Activated T-cell treated with anti-CD3 and anti-CD28 coated beads, Interleukin-2, amount 50 U/mL, for 4 hours (primary cell): ENCODE measurements around the gene CACNA1S. TPM values are rescaled to one million over a fixed set of nuclear protein-coding genes. Genes with fewer than 3 reads are reported as not detected.

Experiments
- ATAC-seq, 2 donors: fragments of 200-7000 bp; cut with Tn5 transposase; one replicate each; pipeline ENCODE4 v1.10.0; 2021
- DNase-seq: peaks from one replicate; pipeline ENCODE4 v3.0.0-alpha.2; 2020
- H3K27me3 Mint-ChIP-seq: one replicate; pipeline ENCODE4 v1.8.0; 2021; ENCODE audit warnings: low read depth, mixed read lengths
- H3K36me3 Mint-ChIP-seq: one replicate; pipeline ENCODE4 v1.8.0; 2022; ENCODE audit warnings: mixed read lengths; ENCODE audit not compliant: insufficient read depth
- H3K4me1 Mint-ChIP-seq: one replicate; pipeline ENCODE4 v1.8.0; 2021; ENCODE audit warnings: low read depth, mixed read lengths
- H3K4me3 Mint-ChIP-seq: one replicate; pipeline ENCODE4 v1.8.0; 2021; ENCODE audit warnings: mild to moderate bottlenecking, moderate library complexity, mixed read lengths
- H3K9me3 Mint-ChIP-seq: one replicate; pipeline ENCODE4 v1.8.0; 2021; ENCODE audit warnings: mixed read lengths
- total RNA-seq, 3 donors: library from RNA; stranded (reverse); gene quantifications; one replicate each; pipeline ENCODE4 v1.2.1, GENCODE V29; 2021

CACNA1S gene
- not detected for total RNA-seq

DNA sequence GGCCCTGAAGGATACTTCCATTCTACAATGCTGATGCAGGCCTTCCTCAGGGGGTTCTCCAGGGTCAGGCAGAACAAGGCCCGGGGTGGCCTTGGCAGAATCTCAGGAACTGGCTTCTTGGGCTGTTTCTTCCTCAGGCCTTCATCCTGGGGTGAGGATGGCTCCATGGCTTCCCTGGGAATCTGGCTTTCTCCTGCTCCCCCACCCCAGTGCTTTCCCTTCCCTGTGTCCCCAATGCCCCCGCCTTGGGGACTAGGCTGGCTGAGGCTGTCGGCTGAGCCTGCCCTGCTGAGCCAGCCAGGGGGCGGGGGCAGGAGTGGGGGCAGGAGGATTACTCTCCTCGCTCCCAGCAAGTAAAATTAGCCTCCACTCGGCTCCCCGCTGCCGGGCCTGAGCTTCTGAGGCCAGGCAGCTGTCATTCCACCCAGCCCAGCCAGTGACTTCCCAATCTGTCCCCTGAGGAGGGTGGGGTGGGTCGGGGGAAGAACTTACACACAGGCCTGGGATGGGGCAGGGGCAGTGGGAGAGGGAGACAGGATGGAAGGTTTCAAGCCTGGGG lies at the start of gene CACNA1S:
TSS of gene CACNA1S (minus strand) at position 254 of the 559 bp plus-strand sequence. CDS start at position 167, 87 bp downstream.
- H3K36me3 Mint-ChIP-seq: no peaks in the 10 kb centered on the region
- H3K27me3 Mint-ChIP-seq: no peaks in the 10 kb centered on the region
- no peak within 1 kb of the TSS for H3K4me3 Mint-ChIP-seq
- peaks cover 8% of the 10 kb centered on the region for H3K4me1 Mint-ChIP-seq
- ATAC-seq (no peak), DNase-seq (no peak)
- no peaks in the 10 kb centered on the region for H3K9me3 Mint-ChIP-seq

DNA sequence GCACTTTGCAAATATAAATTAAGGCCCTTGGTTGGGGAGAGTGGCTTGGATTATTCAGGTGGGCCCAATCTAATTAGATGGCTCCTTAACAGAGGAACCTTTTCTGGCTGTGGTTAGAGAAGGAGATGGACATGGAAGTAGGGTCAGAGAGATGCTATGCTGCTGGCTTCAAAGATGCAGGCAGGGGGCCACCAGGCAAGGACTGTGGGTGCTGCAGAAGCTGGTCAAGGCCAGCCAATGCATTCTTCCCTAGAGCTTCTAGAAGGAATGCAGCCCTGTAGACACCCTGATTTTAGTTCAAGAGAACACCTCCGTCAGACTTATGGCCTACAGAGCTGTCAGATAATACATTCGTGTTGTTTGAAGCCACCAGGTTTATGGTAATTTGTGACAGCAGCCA lies 45.7 kb upstream of the CACNA1S start:
- Mint-ChIP-seq H3K4me1 (peaks cover 13% of the 10 kb centered on the region), H3K27me3 (peaks cover 17% of the 10 kb centered on the region), H3K4me3 (no peak overlapping the region), H3K9me3 (no peaks in the 10 kb centered on the region), H3K36me3 (no peaks in the 10 kb centered on the region)
- DNase-seq (no peak), ATAC-seq (no peak)

DNA sequence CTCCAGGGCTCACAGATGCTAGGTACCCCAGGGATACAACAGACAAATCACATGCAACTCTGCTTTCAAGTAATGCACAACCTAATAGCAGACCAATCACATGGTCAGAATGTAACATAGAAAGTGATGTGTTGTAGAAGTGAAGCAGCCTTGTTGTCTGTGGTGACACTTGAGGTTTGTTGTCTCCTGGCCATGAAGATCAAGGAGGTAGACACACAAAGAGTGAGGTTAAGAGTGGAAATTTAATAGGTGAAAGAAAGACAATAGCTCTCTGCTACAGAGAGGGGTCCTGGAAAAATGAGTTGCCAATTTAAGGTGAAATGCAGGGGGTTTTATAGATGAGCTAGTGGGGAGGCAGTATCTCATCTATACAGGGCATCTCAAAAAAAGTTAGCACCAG lies 44.6 kb upstream of the CACNA1S start:
- Mint-ChIP-seq H3K4me3 (no peak overlapping the region), H3K9me3 (no peaks in the 10 kb centered on the region), H3K36me3 (no peaks in the 10 kb centered on the region), H3K27me3 (peaks cover 17% of the 10 kb centered on the region), H3K4me1 (peaks cover 15% of the 10 kb centered on the region)
- no peak for DNase-seq
- no peak for ATAC-seq

DNA sequence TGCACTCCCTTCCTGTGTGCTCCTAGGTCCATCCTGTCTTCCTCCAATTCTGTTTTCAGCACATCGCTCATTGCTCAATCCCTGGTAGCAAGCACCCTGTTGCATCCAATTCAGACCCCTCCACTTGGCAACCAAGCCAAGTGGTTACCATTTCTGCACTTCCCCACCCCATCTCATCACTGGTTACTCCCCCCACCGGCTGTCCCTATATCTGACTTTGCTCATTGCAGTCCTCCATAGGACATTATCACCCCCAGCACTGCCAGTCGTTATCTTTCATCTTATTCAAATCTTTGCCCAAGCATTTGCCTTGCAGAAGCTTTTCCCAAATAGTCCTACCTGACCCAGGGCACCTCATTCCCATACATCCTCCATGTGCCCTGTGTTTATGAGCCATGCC lies 44.1 kb upstream of the CACNA1S start:
- Mint-ChIP-seq H3K4me1 (peaks cover 15% of the 10 kb centered on the region), H3K4me3 (no peak overlapping the region), H3K9me3 (no peaks in the 10 kb centered on the region), H3K36me3 (peaks cover 2% of the 10 kb centered on the region), H3K27me3 (peaks cover 17% of the 10 kb centered on the region)
- DNase-seq (no peak), ATAC-seq (no peak)

DNA sequence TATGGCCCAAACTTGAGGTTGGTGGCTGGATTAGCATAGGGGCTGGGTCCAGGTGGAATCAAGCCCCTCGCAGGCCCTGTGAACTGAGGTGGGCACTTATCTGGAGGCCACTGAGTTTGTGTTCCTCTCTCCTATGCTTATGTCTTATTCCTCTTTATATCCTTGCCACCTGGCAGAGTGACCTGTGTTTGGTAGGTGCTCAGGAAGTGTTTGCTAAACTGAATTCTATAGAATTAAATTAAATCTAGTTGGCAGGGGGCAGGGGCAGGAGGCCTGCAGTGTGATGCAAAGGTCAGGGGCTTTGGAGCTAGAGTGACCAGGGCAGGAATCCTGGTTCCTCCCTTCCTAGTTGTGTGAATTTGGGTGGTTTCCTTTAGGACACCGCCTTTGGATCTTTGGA lies 43.1 kb upstream of the CACNA1S start:
- DNase-seq: no peak
- Mint-ChIP-seq H3K9me3 (no peaks in the 10 kb centered on the region), H3K4me1 (peaks cover 15% of the 10 kb centered on the region), H3K27me3 (peaks cover 15% of the 10 kb centered on the region), H3K36me3 (peaks cover 8% of the 10 kb centered on the region), H3K4me3 (no peak overlapping the region)
- no peak for ATAC-seq

DNA sequence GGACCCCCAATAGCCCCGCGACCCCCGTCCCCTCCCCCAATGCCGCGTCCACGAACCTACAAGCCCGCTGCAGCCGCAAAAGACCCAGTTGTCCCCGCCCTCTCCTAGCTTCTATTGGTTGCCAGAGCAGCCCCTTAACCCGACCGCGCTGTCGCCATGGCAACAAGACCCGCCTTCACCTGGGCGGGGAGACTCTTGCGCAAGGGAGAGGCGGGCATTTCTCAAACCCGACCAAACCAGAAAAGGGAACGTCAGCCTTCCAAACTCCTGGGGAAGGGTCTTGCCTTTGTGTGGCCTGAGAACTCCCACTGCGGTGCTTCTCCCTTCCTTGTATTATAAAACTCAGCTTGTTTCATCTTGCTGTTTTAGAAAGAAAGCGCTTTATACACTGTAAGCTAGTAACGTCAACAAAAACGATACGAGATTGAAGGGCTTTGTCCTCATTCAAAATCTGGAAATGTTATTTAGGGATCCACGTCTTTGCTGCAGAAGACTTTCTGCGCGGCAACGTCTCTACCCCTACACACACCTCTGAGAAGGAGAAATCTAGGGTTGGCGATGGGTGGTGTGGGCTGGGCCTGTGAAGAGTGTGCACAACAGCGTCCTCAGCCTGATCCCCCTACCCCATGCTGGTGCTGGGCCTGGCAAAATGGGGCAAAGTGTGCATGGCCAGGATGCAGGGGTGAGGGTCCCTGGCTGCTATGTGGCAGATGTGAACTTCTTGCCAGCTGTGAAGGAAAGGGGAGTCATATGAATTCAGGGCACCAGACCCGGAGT lies 42.4 kb upstream of the CACNA1S start, which contains the start of gene TMEM9:
TSS of gene TMEM9 (minus strand) at position 86 of the 777 bp plus-strand sequence. CDS start 551 bp downstream, outside the sequence.
- Mint-ChIP-seq H3K9me3 (no peaks in the 10 kb centered on the region), H3K27me3 (peaks cover 12% of the 10 kb centered on the region), H3K36me3 (peaks cover 8% of the 10 kb centered on the region), H3K4me3 (peak within 1 kb of the TSS; percentile 86), H3K4me1 (peaks cover 15% of the 10 kb centered on the region)
- ATAC-seq: peak; percentile 97 to 98
- DNase-seq: peak; percentile 100

DNA sequence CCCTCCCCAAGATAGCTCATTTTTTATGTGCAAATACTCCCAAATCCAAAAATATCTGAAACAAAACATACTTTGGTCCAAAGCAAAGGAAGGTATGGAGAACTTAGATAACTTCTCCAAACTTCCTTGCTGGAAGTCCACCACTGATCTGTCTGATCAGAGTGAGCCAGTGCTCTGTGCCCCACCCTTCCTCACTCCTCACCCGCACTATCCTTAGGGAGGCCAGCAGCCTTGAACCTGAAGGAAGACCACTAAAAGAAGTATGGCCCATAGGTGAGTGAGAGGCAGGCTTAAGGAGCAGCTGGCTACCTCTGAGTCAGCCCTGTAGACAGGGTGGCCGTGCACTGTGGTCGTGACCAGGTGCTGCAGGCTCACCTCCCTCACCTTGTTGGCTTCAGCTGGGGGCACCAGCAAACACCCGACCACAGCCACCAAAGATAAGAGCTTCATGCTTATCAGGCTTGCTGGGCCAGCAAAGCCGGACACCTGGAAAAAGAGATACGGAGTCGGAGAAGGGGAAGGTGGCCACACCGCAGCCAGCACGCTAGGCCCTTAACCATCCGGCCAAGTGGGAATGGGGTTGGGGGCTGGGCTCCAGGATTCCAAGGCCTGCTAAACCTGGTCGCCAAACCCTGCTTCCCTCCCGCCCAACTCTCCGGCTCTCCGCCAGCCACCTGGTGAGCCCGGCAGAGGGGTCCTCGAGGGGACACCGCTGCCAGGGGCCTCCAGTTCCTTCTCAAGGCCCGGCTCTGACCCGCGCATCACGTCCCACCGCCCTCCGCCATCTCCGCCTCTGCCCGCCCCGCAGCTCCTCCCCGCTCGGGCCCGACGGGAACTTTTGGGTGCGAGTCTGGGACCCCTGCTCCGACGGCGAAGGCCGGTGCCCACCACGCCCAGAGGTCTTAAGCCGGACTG lies 41.5 kb upstream of the CACNA1S start:
- DNase-seq: no peak
- H3K36me3 Mint-ChIP-seq: peaks cover 8% of the 10 kb centered on the region
- peaks cover 11% of the 10 kb centered on the region for H3K27me3 Mint-ChIP-seq
- no peaks in the 10 kb centered on the region for H3K9me3 Mint-ChIP-seq
- H3K4me1 Mint-ChIP-seq: peaks cover 15% of the 10 kb centered on the region
- peak overlapping the region; percentile 86 for H3K4me3 Mint-ChIP-seq
- peak; percentile 86 to 90 for ATAC-seq

DNA sequence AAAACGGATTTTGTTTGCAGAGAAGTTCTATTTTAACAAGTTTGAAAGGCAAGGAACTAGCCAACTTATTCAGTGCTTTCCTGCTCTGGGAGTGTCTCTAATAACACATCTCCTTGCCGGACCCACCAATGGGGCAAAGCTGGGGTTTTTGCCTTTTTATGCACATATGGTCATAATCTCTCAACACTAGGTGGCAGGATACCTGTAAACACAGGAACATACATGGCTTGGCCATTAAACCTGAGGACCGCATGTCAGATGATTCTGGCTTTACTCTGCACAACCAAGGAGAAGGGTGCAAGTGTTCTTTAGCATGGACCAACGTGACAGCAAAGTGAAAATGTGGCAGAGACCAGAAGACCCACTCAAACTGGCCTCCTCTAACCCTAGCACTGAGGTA lies 37.2 kb upstream of the CACNA1S start:
- Mint-ChIP-seq H3K36me3 (peaks cover 26% of the 10 kb centered on the region), H3K4me1 (peaks cover 9% of the 10 kb centered on the region), H3K27me3 (no peaks in the 10 kb centered on the region), H3K4me3 (no peak overlapping the region), H3K9me3 (no peaks in the 10 kb centered on the region)
- DNase-seq (no peak), ATAC-seq (no peak)

DNA sequence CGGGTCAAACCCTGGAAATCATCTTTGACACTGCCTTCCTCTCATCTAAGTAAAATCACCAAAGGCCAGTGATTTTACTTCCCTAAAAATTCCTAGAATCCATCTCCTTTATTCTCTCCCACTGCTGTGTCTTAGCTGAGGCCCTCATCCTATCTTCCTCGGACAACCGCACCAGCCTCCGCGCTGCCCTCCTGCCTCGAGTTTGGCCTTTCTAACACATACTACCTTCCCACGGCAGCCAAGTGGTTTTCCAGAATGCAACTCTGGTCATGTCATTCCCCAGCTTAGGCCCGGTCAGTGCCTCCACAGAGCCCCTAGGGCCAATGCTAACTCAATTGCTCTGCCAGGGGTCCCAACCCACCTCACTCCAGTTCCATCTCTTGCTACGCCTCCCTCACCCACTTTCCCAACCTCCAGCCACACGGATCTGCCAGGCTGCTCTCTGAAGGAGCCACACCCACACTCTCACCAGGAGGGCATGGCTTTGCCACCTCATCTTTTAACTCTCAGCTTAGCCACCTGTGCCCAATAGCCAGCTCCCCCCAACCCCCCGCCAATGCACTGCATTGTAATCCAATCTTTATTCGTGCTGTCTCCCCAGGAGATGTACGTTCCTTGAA lies 35.3 kb upstream of the CACNA1S start:
- no peaks in the 10 kb centered on the region for H3K9me3 Mint-ChIP-seq
- peaks cover under 1% of the 10 kb centered on the region for H3K4me1 Mint-ChIP-seq
- peaks cover 40% of the 10 kb centered on the region for H3K36me3 Mint-ChIP-seq
- no peak for ATAC-seq
- H3K27me3 Mint-ChIP-seq: no peaks in the 10 kb centered on the region
- no peak overlapping the region for H3K4me3 Mint-ChIP-seq
- DNase-seq: no peak

DNA sequence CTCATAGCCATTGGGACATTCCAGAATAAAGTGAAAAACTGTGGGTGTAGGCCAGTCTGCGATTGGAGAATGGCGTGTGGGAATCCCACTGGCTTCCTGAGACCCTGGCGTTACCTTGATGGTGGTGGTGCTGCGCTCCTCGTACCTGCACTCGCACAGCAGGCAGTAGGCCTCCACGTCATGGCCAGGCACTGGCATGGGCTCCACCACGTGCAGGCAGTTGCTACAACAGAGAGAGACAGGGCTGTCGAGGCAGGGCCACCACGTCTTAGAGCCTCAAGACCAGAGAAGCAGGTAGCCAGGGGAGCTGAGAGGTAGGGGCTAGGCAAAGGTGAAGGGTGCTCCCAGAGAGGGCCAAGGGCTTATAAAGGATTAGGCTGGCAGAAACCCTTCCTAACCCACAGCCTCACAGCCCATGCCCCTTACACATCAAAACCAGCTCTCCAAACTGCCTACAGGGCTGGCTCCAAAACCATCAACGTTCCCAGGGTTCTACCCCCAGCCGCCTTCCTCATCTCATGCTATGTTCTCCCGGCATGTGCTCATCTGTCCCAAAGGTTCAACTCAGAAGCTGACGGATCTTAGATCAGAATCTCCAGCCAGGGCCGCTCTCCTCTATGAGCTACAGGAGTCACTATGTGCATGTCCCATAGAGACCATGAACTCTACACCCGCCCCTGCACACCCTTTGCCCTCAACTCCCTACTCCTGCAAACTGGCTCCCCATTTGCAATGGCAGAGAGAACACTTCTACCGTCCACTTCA lies 34.6 kb upstream of the CACNA1S start:
- Mint-ChIP-seq H3K27me3 (no peaks in the 10 kb centered on the region), H3K36me3 (peaks cover 44% of the 10 kb centered on the region), H3K4me3 (no peak overlapping the region), H3K4me1 (no peaks in the 10 kb centered on the region), H3K9me3 (no peaks in the 10 kb centered on the region)
- no peak for DNase-seq
- no peak for ATAC-seq

DNA sequence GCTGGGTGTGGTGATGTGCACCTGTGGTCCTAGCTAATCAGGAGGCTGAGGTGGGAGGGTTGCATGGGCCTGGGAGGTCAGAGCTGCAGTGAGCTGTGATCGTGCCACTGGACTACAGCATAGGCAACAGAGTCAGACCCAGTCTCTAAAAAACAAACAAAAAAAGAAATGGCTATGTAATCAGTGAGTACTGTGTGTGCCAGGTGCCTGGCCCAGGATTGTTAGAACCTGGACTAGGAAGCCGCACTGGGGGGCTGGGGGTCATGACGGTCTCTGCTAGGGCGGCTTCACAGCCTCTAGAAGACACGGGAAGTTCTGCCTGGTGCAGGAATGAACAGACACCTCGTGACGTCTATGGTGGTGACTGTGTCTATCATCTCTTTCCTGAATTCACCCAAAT lies 33.6 kb upstream of the CACNA1S start:
- ATAC-seq: no peak
- Mint-ChIP-seq H3K4me3 (no peak overlapping the region), H3K9me3 (no peaks in the 10 kb centered on the region), H3K36me3 (peaks cover 37% of the 10 kb centered on the region), H3K4me1 (no peaks in the 10 kb centered on the region), H3K27me3 (no peaks in the 10 kb centered on the region)
- no peak for DNase-seq

DNA sequence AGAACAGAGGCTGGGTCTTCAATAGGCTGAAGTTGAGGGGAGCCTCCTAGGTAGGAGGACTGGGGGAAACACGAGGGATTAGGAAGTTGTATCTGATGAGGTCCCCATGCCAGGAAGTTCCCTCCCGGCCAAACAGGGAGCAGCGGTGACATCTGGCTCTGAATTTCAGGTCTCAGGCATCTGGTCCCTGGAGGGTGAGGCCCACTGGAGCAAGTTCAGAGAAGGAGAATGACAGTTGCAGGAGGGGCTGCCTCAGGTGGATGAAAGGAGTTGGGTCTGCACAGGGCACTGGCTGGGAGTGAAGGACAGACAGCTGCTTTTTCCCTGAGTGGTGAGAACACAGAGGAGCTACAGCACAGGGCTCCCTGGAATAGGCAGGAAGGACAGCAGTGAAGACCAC lies 32.9 kb upstream of the CACNA1S start:
- no peaks in the 10 kb centered on the region for H3K9me3 Mint-ChIP-seq
- peaks cover 35% of the 10 kb centered on the region for H3K36me3 Mint-ChIP-seq
- no peak for ATAC-seq
- no peaks in the 10 kb centered on the region for H3K27me3 Mint-ChIP-seq
- DNase-seq: no peak
- no peaks in the 10 kb centered on the region for H3K4me1 Mint-ChIP-seq
- H3K4me3 Mint-ChIP-seq: no peak overlapping the region

DNA sequence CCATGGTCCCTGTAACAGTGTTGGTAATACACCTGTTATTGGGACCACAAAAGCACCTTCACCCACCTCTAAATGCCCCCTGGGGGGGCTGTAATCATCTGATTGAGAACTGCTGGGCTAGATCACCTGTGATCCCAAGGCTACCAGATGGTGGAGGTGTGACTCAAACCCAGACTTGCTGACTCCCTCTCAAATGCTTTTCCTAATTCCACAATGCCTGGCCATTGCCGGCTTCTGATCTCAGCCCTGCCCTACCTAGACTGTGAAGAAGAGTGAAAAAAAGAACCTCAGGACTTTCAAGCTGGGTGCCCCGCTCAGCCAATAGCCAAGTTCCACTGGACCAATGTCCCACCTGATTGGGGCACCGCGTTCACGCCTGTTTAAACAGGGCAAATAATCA lies 32.5 kb upstream of the CACNA1S start:
- Mint-ChIP-seq H3K4me1 (no peaks in the 10 kb centered on the region), H3K4me3 (no peak overlapping the region), H3K36me3 (peaks cover 35% of the 10 kb centered on the region), H3K27me3 (no peaks in the 10 kb centered on the region), H3K9me3 (no peaks in the 10 kb centered on the region)
- ATAC-seq (no peak), DNase-seq (no peak)
